ENCODE measurements around the gene SLC18A2.
"Not testable (repeated sequence)": the region's sequence is repeated elsewhere in the genome, so short reads cannot be mapped to it uniquely, and the experiment has no call there.

- TF ChIP-seq POLR2A, CTCF, EP300 (IDR thresholded peaks at IDR 0.05): not testable (repeated sequence)
Measured at GRCh38 chr10:117290872-117291271, 50.0 kb downstream of the SLC18A2 start.

Measured in ovary (tissue), 3 donors.